ENCODE measurements around the gene AGAP1.
A peak's percentile ranks its signal among the peaks of the same experiment; 100 is the strongest.

AGAP1 gene

GRCh38 chr2:236160366-236161081, 666.7 kb downstream of the AGAP1 start:
- no peak for DNase-seq

GRCh38 chr2:236161082-236161462, 667.2 kb downstream of the AGAP1 start:
- no peak for DNase-seq

GRCh38 chr2:236161531-236161930, 667.7 kb downstream of the AGAP1 start:
- DNase-seq = no peak

GRCh38 chr2:236162031-236162845, 668.4 kb downstream of the AGAP1 start:
- DNase-seq = no peak

GRCh38 chr2:236162882-236163470, 669.1 kb downstream of the AGAP1 start:
- no peak for DNase-seq

- DNase-seq = no peak
Observed at GRCh38 chr2:236163471-236164200, 669.8 kb downstream of the AGAP1 start.

- no peak for DNase-seq
Observed at GRCh38 chr2:236164201-236164924, 670.5 kb downstream of the AGAP1 start.

- DNase-seq = no peak
Observed at GRCh38 chr2:236164925-236165841, 671.3 kb downstream of the AGAP1 start.

- no peak for DNase-seq
Observed at GRCh38 chr2:236165842-236166795, 672.3 kb downstream of the AGAP1 start.

GRCh38 chr2:236166796-236167296, 673.0 kb downstream of the AGAP1 start:
- no peak for DNase-seq

- peak in 1 of 2 experiments; percentile 49 for DNase-seq
Observed at GRCh38 chr2:236167297-236168109, 673.7 kb downstream of the AGAP1 start.

GRCh38 chr2:236168110-236169080, 674.6 kb downstream of the AGAP1 start, which contains the start of gene GBX2:
Gene GBX2, minus strand, starts transcription at chr2:236168386. Its CDS starts 415 bp downstream, at chr2:236167971.
- peak; percentile 76 to 92 for DNase-seq

- no peak for DNase-seq
Observed at GRCh38 chr2:236169151-236169721, 675.4 kb downstream of the AGAP1 start.

GRCh38 chr2:236169741-236170589, 676.1 kb downstream of the AGAP1 start:
- DNase-seq = no peak

- no peak for DNase-seq
Observed at GRCh38 chr2:236170590-236171165, 676.8 kb downstream of the AGAP1 start.

GRCh38 chr2:236171181-236171679, 677.4 kb downstream of the AGAP1 start:
- DNase-seq = no peak
